ENCODE results near the gene WDR59. TPM values are rescaled to one million over a fixed set of nuclear protein-coding genes. Genes with fewer than 3 reads are reported as not detected.

WDR59 gene
- total and polyA plus RNA-seq, 2 donors (not counting 3 experiments of a cell fraction or from before 2014, with no cell fraction given) = 51.1 to 60.0 TPM

DNA sequence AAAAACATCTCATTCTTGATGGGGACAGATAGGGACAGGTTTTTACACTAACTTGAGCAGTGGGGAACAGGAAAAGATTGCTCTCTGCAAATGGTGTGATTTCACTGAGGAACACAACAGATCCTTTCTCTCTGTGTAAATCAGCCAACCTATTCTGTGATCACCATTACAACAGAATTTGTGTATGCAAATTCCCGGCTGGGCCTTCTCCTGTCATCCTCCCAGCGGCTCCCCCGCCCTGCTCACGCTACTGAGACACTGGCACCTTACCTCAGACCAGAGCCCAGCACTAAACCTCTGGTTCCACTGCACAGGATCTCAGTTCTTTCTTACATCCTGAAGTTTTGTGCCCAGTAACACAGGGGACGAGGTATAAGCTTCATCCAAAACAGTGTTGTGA is 113.3 kb downstream of the WDR59 start:
- Histone ChIP-seq H4K20me1 (replicated peaks; ENCODE audit: control insufficient read depth, extremely low read depth, insufficient read depth, low read length) (no peaks in the 10 kb centered on the region), H3K4me1 (ENCODE audit: control insufficient read depth, extremely low read depth, insufficient read depth, low read length) (peaks cover 17% of the 10 kb centered on the region), H2AFZ (ENCODE audit: low read depth, low read length) (no peak overlapping the region), H3K27me3 (ENCODE audit: control insufficient read depth in 2 of 2, insufficient read depth in 2 of 2, low read length in 2 of 2) (no peaks in the 10 kb centered on the region), H3K4me3 (replicated peaks in 1 of 3; ENCODE audit: insufficient read depth in 1 of 3, low read depth in 1 of 3, low read length in 3 of 3) (no peak overlapping the region), H3K79me2 (ENCODE audit: control insufficient read depth, insufficient read depth, low read length) (no peaks in the 10 kb centered on the region), H3K9ac (replicated peaks; ENCODE audit: extremely low read depth, insufficient read depth, low read length) (no peak overlapping the region), H3K4me2 (ENCODE audit: insufficient read depth, low read length) (no peak overlapping the region), H3K27ac (ENCODE audit: insufficient read depth, low read depth, low read length) (no peak overlapping the region), H3K9me3 (replicated peaks; ENCODE audit: control insufficient read depth, insufficient read depth, low read length) (no peaks in the 10 kb centered on the region), H3K36me3 (ENCODE audit: control insufficient read depth in 2 of 2, extremely low read depth in 1 of 2, insufficient read depth in 2 of 2, low read length in 2 of 2) (peaks cover 0 to 9% of the 10 kb centered on the region in 2 experiments), H3K9me1 (replicated peaks; ENCODE audit: control insufficient read depth, extremely low read depth, insufficient read depth, low read length) (no peaks in the 10 kb centered on the region)
- no peak for DNase-seq (ENCODE audit: low read depth, low spot score)
- FAIRE-seq = no peak
- intact Hi-C loops (cut with micrococcal nuclease) = no loop called here
- TF ChIP-seq FOS (IDR thresholded peaks at IDR 0.05; ENCODE audit: borderline replicate concordance, insufficient read depth, low read length) = no peak
- no peak for TF ChIP-seq MYC (IDR thresholded peaks at IDR 0.05; ENCODE audit: low read depth, low read length)
- TF ChIP-seq, protein P1, sequence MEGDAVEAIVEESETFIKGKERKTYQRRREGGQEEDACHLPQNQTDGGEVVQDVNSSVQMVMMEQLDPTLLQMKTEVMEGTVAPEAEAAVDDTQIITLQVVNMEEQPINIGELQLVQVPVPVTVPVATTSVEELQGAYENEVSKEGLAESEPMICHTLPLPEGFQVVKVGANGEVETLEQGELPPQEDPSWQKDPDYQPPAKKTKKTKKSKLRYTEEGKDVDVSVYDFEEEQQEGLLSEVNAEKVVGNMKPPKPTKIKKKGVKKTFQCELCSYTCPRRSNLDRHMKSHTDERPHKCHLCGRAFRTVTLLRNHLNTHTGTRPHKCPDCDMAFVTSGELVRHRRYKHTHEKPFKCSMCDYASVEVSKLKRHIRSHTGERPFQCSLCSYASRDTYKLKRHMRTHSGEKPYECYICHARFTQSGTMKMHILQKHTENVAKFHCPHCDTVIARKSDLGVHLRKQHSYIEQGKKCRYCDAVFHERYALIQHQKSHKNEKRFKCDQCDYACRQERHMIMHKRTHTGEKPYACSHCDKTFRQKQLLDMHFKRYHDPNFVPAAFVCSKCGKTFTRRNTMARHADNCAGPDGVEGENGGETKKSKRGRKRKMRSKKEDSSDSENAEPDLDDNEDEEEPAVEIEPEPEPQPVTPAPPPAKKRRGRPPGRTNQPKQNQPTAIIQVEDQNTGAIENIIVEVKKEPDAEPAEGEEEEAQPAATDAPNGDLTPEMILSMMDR (IDR thresholded peaks at IDR 0.05; ENCODE audit: extremely low read depth in 1 of 2, insufficient read depth in 1 of 2, low read depth in 1 of 2, low read length in 2 of 2) = no peak
- TF ChIP-seq EZH2 (IDR thresholded peaks at IDR 0.05; ENCODE audit: borderline replicate concordance, low read depth, low read length, severe bottlenecking) = no peak
- TF ChIP-seq, protein P2, sequence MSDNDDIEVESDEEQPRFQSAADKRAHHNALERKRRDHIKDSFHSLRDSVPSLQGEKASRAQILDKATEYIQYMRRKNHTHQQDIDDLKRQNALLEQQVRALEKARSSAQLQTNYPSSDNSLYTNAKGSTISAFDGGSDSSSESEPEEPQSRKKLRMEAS (IDR thresholded peaks at IDR 0.05; ENCODE audit: insufficient read depth, insufficient read length) = no peak
- no peak for TF ChIP-seq POLR2A (IDR thresholded peaks at IDR 0.05; ENCODE audit: low read depth, low read length)
- no peak for TF ChIP-seq JUN (IDR thresholded peaks at IDR 0.05; ENCODE audit: borderline replicate concordance, insufficient read depth, insufficient read length, low read depth)
- TF ChIP-seq GATA2 (IDR thresholded peaks at IDR 0.05; ENCODE audit: insufficient read depth, insufficient read length, low read depth, low read length) = no peak
- no peak for TF ChIP-seq POLR2AphosphoS5 (IDR thresholded peaks at IDR 0.05; ENCODE audit: insufficient read depth, low read depth, low read length)
- dilution Hi-C loops (cut with MboI; ENCODE audit: extremely low pct_ligation_motif_present, low sequenced_read_pairs) = no loop called here
- BruUV-seq (replicated peaks) = no TSS peak
- ChIA-PET CTCF (interaction anchor here (3.8 kb wide), 1 partner anchor 9 kb away, joined by 29 read pairs; no protein-coding TSS in a partner anchor), POLR2A (no interaction called here)
